Osteoblast (primary cell): ENCODE results near the gene CADPS2. TPM values are rescaled to one million over a fixed set of nuclear protein-coding genes. Genes with fewer than 3 reads are reported as not detected.

Source experiments
- DNase-seq: peaks from one replicate; pipeline ENCODE4 v3.0.0; 2011; ENCODE audit warnings: low spot score, mixed read lengths; ENCODE audit not compliant: insufficient read length; ENCODE audit errors: missing footprints
- H2AFZ ChIP-seq: 2 replicates; pipeline ENCODE4 v1.6.0; 2011; ENCODE audit warnings: mild to moderate bottlenecking, low read length
- H3K27ac ChIP-seq: 2 replicates; pipeline ENCODE4 v1.5.1; 2011; ENCODE audit warnings: mild to moderate bottlenecking, low read depth, low read length, moderate library complexity
- H3K27me3 ChIP-seq: 2 replicates; pipeline ENCODE4 v1.6.0; 2012; ENCODE audit warnings: mild to moderate bottlenecking, control low read depth, inconsistent platforms, low read length, moderate library complexity; ENCODE audit not compliant: insufficient read depth
- H3K36me3 ChIP-seq: 2 replicates; pipeline ENCODE4 v1.5.1; 2011; ENCODE audit warnings: mild to moderate bottlenecking, low read length, control low read depth, moderate library complexity; ENCODE audit not compliant: insufficient read depth
- H3K4me1 ChIP-seq: 2 replicates; pipeline ENCODE4 v1.5.1; 2011; ENCODE audit warnings: mild to moderate bottlenecking, low read length, control low read depth, moderate library complexity; ENCODE audit not compliant: insufficient read depth
- H3K4me2 ChIP-seq: 2 replicates; pipeline ENCODE4 v1.6.0; 2011; ENCODE audit warnings: mild to moderate bottlenecking, low read length; ENCODE audit not compliant: insufficient read depth
- H3K4me3 ChIP-seq: fragments of 200-600 bp; sonication (generic); 3 replicates; pipeline ENCODE4 v1.5.1; 2012; ENCODE audit warnings: mild to moderate bottlenecking, low read length, inconsistent platforms; ENCODE audit not compliant: insufficient read depth
- H3K79me2 ChIP-seq: 2 replicates; pipeline ENCODE4 v1.6.0; 2012; ENCODE audit warnings: mild to moderate bottlenecking, low read length, control low read depth, inconsistent platforms; ENCODE audit not compliant: insufficient read depth
- H3K9me3 ChIP-seq: 2 replicates; pipeline ENCODE4 v1.5.1; 2011; ENCODE audit warnings: low read depth, low read length, control low read depth
- H4K20me1 ChIP-seq: 2 replicates; pipeline ENCODE4 v1.6.0; 2012; ENCODE audit warnings: mild to moderate bottlenecking, low read length, control low read depth; ENCODE audit not compliant: insufficient read depth
- total RNA-seq: library from RNA; depleted of rRNA; stranded (reverse); fragments of >200 nt; gene quantifications from 2 replicates; pipeline ENCODE4 v1.2.3, GENCODE V29; 2012
- TF ChIP-seq, protein P1 (sequence below): IDR thresholded peaks from 2 replicates; pipeline ENCODE4 v1.5.1; 2011; ENCODE audit warnings: mild to moderate bottlenecking, low read depth, low read length, moderate library complexity; ENCODE audit errors: extremely low read depth

The CADPS2 gene
- total RNA-seq, 1 donor: 21.7 TPM

GRCh38 chr7:122752583-122752982 is 133.7 kb downstream of the CADPS2 start:
- H3K36me3 ChIP-seq: no peaks in the 10 kb centered on the region

DNA sequence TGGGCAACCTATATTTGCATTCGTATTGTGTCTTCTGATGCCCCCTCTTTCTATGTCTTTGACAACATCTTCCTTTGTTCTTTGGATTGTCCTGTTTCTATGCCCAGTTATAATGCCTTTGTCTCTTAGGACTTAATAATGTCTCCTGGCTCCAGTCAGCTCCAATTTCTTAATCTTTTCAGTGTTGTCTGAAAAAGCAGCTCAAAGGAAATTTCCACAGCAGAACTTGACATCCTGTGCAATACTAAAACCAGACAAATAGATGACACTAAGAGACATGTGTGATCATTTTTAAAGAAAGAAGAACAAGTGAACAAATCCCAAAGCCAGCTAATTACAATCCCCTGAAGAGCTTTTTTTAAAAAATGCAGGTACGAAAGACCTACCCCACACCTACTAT is 135.9 kb downstream of the CADPS2 start:
- Histone ChIP-seq H2AFZ (no peak overlapping the region), H3K27ac (no peak overlapping the region), H3K4me2 (no peak overlapping the region), H3K79me2 (no peaks in the 10 kb centered on the region), H3K4me3 (no peak overlapping the region), H3K9me3 (no peaks in the 10 kb centered on the region), H4K20me1 (no peaks in the 10 kb centered on the region), H3K36me3 (no peaks in the 10 kb centered on the region), H3K27me3 (no peaks in the 10 kb centered on the region), H3K4me1 (no peaks in the 10 kb centered on the region)
- DNase-seq: no peak
- TF ChIP-seq, protein P1, sequence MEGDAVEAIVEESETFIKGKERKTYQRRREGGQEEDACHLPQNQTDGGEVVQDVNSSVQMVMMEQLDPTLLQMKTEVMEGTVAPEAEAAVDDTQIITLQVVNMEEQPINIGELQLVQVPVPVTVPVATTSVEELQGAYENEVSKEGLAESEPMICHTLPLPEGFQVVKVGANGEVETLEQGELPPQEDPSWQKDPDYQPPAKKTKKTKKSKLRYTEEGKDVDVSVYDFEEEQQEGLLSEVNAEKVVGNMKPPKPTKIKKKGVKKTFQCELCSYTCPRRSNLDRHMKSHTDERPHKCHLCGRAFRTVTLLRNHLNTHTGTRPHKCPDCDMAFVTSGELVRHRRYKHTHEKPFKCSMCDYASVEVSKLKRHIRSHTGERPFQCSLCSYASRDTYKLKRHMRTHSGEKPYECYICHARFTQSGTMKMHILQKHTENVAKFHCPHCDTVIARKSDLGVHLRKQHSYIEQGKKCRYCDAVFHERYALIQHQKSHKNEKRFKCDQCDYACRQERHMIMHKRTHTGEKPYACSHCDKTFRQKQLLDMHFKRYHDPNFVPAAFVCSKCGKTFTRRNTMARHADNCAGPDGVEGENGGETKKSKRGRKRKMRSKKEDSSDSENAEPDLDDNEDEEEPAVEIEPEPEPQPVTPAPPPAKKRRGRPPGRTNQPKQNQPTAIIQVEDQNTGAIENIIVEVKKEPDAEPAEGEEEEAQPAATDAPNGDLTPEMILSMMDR: no peak

More at GRCh38 chr7:122752583-122752982, 133.7 kb downstream of the CADPS2 start:
- TF ChIP-seq, protein P1: no peak
- no peak overlapping the region for H3K4me3 ChIP-seq
- no peaks in the 10 kb centered on the region for H3K27me3 ChIP-seq
- H3K79me2 ChIP-seq: no peaks in the 10 kb centered on the region
- no peaks in the 10 kb centered on the region for H3K4me1 ChIP-seq
- no peak overlapping the region for H2AFZ ChIP-seq
- no peak overlapping the region for H3K4me2 ChIP-seq
- no peaks in the 10 kb centered on the region for H4K20me1 ChIP-seq
- no peaks in the 10 kb centered on the region for H3K9me3 ChIP-seq
- H3K27ac ChIP-seq: no peak overlapping the region
- no peak for DNase-seq

DNA sequence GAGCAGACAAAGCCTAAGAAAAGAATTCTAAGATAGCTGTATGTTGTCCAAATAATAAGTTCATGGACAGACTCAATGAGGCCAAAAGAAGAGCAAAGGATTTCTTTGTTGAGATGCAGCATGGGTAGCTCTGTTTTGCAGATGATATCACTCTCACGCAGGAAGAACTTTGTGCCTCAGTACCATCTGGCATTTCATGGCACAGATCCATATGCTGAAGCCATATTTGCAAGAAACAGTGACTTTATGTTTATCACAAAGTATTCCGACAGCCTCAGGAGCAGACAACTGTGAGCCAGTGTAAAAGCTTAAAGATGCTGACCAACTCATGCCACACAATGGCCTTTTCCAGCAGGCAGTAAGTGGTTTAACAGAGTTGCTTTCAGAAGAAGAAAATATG is 138.1 kb downstream of the CADPS2 start:
- Histone ChIP-seq H3K4me1 (no peaks in the 10 kb centered on the region), H4K20me1 (no peaks in the 10 kb centered on the region), H3K27me3 (no peaks in the 10 kb centered on the region), H3K27ac (no peak overlapping the region), H3K4me2 (no peak overlapping the region), H2AFZ (no peak overlapping the region), H3K79me2 (no peaks in the 10 kb centered on the region), H3K36me3 (no peaks in the 10 kb centered on the region), H3K9me3 (no peaks in the 10 kb centered on the region), H3K4me3 (no peak overlapping the region)
- TF ChIP-seq, protein P1: no peak
- no peak for DNase-seq

GRCh38 chr7:122746948-122747347 is 139.3 kb downstream of the CADPS2 start:
- Histone ChIP-seq H3K4me1 (no peaks in the 10 kb centered on the region), H3K27ac (no peak overlapping the region), H4K20me1 (no peaks in the 10 kb centered on the region), H3K27me3 (no peaks in the 10 kb centered on the region), H3K9me3 (no peaks in the 10 kb centered on the region), H3K4me3 (no peak overlapping the region), H3K79me2 (no peaks in the 10 kb centered on the region), H3K4me2 (no peak overlapping the region), H2AFZ (no peak overlapping the region), H3K36me3 (no peaks in the 10 kb centered on the region)
- TF ChIP-seq, protein P1: no peak
- no peak for DNase-seq
